D341Med (cell line): ENCODE results near the gene SAP130.
A peak's percentile ranks its signal among the peaks of the same experiment; 100 is the strongest.

Source experiments
- DNase-seq: peaks from one replicate; pipeline ENCODE4 v3.0.0; 2012; ENCODE audit warnings: low spot score

Gene SAP130

DNA sequence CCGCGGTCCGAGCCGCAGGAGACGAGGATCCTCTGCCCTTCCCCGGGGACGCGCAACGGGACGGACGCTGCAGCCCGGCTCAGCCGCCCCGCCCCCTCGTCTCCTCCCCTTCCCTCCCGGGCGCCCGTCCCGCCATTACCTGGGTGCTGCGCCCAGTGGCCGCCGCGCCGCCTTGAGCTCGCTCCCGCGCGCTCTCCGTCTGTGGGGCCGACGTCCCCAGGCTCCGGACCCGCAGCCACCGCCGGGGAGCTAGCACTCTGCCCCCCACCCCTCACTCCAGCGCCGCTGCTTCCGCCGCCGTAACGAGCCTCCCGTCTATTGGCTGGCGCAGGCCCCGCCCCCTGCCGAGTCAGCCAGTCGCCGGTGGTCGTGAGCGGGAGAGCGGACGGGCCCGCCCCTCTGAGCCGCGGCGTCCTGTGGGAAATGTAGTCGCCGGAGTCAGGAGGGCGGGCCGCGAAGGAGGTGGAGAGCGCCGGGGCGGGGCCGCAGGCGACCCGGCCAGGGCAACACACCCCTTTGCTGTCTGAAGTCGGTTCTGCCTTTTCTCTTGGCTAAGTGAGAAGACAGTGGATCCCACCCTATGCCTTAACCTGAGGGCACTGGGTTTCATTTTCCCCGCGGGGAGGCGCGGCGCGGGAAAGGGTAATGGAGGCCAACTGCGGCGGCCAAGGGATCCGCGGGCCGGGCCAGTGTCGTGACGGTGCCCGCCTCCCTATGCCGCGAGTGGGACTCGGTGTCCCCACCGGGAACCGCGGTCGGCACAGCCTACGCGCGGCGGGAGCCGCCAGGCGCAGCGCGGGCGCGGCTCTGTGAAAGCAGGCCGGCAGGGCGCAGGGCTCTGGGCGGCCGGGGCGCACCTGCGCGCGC, at the start of gene SAP130:
TSS of gene SAP130 (minus strand) at position 259 of the 867 bp plus-strand sequence. CDS start 1,767 bp downstream, outside the sequence.
- DNase-seq: peak; percentile 95

DNA sequence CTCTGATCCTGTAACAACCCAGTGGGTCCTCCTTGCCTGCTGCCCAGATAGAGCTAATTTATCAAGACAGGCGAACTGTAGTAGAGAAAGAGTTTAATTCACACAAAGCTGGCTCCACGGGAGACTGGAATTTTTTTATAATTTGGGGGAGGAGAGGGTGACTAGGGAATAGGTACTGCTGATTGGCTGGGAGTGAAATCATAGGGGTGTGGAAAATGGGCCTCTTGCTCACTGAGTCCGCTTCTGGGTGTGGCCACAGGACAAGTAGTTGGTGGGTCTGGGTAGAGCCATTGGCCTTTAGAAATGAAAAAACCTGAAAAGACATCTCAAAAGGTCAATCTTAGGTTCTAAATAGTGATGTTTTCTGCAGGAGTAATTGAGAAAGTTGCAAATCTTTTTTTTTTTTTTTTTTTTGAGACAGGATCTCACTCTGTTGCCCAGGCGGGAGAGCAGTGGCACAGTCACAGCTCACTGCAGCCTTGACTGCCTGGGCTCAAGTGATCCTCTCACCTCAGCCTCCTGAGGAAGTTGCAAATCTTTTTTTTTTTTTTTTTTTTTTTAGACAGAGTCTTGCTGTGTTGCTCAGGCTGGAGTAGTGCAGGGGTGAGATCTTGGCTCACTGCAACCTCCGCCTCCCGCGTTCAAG, 48.7 kb upstream of the SAP130 start:
- DNase-seq: no peak

DNA sequence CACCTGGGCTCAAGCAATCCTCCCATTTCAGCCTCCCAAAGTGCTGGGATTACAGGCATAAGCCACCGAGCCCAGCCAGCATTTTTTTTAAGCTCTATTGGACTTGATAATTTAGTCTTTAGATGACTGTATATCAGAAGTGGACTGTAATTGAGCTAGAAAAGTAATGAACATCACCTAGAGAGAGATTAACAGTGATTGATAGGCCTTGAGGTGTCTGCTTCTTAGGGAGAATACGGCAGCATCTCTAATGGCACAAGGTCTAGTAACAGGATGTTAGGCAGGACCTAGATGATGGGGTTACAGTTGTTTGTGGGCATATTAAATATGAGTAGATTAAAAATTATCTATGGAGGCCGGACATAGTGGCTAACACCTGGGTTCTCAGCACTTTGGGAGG, 45.4 kb upstream of the SAP130 start:
- DNase-seq: no peak

DNA sequence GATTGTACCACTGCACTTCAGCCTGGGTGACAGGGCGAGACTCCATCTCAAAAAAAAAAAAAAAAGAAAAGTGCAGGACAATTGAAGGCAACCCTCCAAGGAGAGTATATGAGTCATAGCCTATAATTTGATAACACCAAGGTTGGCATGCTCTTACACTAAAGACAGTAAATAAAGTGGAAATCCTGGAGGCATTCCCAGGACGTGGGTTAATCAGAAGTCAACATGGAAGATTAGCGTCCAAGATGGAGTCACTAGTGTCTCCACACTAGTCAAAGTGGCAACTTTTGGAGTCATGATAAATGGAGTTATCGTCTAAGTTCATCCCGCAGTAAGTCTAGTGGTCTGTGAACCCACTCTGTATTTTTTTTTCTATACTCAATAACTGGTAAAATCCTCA, 41.9 kb upstream of the SAP130 start:
- no peak for DNase-seq

DNA sequence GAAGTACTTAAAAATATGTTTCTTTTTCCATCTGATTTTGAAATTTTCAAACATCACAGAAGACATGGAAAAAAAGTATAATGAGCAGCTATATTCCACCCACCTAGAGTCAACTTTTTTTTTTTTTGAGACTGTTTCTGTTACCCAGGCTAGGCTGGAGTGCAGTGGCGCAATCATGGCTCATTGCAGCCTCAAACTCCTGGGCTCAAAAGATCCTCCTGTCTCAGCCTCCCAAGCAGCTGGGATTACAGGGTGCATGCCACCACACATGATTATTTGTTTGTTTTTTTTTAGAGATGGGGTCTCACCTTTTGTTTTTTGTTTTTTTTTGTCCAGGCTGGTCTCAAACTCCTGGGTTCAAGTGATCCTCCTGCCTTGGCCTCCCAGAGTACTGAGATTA, 36.5 kb upstream of the SAP130 start:
- DNase-seq: no peak

DNA sequence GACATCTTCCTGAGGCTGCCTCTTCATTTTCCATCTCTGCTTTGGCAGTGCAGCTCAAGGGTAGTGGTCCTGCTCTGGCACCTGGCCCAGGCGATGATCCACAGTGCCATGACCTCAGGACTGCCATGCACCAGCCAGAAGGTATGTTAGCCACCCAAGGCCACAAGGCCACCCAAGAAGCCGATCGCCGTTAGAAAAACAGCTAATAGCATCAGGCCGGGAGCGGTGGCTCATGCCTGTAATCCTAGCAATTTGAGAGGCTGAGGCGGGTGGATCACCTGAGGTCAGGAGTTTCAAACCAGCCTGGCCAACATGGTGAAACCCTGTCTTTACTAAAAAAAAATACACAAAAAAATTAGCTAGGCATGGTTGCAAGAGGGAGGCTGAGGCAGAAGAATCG, 34.7 kb upstream of the SAP130 start:
- no peak for DNase-seq

DNA sequence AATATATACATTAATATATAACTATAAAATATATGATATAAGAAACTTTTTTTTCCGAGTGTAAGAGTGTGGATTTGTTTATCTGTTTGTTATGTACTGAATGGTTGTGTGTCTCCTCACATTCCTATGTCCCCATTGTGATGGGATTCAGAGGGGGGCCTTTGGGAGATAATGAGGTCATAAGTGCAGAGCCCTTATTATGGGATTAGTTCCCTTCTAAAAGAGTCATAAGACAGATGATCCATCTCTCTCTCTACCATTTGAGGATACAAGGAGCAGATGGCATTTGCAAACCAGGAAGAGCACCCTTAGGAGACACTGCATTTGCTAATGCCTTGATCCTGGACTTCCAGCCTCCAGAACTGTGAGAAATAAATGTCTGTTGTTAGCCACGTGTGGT, 30.3 kb upstream of the SAP130 start:
- peak; percentile 71 for DNase-seq

DNA sequence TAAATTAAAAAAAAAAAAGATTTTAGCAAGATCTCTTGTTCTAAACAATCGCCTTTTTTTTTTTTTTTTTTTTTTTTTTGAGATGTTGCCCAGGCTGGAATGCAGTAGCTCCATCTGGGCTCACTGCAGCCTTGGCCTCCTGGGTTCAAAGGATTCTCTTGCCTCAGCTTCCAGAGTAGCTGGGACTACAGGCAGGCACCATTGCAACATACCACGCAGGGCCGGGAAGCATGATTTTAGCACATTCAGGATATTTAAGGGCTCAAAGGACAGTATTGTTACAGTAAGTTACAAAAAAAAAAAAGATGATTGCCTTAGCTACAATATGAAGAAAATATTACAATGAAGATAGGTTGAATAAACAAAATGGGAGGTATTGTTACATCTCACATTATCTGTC, 29.5 kb upstream of the SAP130 start:
- no peak for DNase-seq

DNA sequence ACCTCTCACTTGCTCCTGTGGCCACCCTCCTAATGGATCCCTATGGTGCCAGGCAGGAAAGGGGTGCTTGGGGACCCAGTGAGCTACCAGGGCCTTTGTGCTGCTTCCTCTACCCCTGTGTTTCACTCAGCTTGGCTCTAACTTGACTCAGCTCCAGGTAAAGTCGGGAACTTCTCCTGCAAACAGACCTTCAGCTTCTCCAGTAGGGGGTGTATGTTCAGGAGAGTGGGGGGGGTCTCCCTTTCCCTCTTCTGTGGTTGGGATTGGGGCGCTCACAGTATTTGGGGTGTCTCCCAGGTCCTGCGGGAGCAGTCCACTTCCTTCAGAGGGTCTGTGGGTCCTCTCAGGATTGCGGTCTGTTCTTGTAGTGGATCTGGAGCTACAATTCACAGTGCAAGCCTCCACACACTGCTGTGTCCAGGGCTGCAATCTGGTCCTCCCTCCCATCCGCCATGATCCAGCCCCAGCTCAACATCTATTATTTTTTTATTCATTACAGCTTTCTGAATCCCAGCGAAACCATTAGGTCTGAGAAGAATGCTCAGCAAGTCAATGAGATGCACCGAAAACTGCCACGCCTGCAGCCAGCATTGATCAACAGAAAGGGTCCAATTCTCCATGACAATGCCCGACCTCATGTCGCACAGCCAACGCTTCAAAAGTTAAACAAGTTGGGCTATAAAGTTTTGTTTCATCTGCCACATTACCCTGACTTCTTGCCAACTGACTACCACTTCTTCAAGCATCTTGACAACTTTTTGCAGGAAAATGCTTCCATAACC, 26.4 kb upstream of the SAP130 start:
- no peak for DNase-seq

DNA sequence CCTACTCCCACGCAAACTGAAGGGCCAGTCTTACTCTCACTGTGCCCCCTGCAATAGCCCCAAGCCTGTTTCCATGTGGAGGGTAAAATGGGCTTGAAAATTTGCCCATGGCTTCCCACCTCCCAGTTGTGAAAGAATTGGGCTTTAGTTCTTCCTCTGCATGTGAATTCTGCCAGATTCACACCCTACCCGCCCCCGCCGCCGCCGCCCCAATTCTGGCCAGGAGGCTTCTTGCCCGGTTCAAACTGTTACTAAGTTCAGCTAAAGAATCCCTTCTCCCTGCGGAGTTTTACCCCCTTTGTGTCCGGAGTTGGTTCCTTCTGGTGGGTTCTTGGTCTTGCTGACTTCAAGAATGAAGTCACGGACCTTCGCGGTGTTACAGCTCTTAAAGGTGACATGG, 25.5 kb upstream of the SAP130 start:
- no peak for DNase-seq

DNA sequence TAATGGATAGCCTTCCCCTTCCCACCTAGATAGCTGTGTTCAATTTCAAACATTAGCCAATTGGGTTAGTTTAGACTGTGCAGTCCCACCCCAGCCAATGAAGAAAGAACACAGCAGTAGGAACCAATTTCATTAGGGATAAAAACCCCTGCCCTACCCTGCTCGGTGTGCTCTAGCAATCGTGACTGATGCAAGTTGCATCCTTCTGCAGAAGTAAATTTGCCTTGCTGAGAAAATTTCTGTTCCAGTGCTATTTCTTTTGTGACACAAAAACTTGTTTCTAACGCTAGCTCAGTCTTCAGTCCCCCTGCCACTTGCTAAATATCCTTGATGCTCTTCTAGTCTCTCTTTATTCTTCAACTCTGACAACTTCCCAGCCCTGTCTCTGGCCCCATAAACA, 15.2 kb upstream of the SAP130 start:
- no peak for DNase-seq

DNA sequence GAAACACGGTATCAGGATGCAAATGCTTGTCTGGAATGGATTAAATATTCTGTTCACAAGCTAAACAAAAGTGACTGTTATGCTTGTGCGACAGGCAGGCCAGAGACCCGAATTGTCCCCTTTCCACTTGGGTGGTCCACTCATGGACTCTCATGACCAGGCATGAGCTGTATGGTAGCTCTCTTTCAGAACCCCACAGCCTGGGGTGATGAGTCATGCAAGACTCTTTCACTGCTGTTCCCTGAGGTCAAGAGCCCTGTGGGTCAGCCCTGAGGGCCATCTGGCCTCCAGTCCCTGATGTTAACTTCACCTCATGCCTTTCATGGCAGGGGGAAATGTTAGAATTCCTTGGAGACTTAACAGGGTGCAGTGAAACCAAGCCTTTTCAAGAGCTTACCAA, 13.7 kb upstream of the SAP130 start:
- no peak for DNase-seq

DNA sequence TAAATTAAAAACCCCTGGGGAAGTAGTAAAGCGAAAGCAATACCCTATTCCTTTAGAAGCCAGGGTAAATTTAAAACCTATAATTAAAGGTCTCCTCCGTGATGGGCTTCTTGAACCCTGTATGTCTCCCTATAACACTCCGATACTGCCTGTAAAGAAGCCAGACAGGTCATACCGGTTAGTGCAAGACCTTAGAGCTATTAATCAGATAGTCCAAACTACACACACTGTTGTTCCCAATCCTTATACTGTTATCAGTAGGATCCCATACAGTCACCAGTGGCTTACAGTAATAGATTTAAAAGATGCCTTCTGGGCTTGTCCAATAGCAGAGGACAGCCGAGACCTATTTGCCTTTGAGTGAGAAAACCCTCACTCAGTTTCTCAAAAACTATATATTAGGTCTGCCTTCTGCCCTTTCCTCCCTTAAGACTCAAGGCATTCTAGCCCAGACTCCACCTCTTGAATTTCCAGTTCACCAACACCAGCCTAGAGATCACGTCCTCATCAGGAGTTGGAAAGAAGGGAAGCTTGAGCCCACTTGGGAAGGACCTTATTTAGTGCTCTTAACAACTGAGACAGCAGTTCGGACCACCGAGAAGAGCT, 12.4 kb upstream of the SAP130 start:
- no peak for DNase-seq

DNA sequence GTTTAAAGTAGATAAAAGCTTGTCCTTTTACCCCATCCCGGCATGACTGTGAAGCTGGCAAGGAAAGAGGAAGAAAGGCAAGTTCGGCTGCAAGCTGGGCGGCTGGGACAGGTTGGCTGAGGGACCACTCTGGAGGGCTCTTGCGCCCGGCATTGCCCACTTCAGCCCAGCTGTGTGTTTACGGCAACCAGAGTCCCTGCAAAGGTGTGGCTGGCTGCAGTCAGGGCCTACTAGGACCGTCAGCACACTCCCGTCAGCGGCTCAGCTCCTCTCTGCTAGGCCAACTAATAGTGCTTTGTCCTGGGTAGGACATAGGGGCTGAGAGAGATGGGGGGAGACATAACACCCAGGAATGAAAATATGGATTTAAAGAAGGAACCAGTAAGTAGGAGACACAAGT, 11.7 kb upstream of the SAP130 start:
- no peak for DNase-seq

DNA sequence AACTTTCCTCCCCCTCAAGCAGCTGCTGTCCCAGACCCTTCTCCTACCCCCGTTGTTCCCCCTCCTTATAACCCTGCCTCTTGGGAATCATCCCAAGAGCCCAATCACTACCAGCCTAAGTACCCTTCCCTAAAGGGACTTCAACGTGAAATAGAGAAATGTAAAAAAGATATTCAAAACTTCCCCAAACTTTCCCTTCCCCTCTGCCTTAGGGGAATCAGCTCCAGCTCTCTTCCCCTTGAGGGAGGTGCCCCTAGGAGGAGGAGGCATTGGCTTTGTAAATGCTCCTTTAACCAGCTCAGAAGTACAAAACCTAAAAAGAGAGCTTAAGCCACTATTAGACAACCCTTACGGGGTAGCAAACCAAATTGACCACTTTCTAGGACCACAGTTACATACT, 10.6 kb upstream of the SAP130 start:
- DNase-seq: no peak

DNA sequence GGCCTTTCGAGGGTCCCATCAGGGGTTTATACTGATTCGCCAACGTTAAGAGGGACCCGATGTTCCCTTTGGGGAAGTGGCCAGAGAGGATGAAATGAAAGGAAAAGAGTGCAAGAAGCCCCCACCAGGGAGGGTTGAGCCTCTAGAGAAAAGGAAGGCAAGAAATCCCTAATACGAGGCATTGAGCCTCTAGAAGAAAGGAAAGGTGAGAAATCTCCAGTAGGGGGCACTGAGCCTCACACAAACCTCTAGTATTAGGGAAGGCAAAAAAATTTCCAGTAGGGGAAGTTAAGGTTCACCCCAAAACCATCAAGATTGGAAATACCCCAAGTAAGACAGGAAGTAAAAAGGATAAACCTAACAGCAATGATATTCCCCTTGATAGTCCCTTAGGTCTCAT, 9.8 kb upstream of the SAP130 start:
- no peak for DNase-seq

DNA sequence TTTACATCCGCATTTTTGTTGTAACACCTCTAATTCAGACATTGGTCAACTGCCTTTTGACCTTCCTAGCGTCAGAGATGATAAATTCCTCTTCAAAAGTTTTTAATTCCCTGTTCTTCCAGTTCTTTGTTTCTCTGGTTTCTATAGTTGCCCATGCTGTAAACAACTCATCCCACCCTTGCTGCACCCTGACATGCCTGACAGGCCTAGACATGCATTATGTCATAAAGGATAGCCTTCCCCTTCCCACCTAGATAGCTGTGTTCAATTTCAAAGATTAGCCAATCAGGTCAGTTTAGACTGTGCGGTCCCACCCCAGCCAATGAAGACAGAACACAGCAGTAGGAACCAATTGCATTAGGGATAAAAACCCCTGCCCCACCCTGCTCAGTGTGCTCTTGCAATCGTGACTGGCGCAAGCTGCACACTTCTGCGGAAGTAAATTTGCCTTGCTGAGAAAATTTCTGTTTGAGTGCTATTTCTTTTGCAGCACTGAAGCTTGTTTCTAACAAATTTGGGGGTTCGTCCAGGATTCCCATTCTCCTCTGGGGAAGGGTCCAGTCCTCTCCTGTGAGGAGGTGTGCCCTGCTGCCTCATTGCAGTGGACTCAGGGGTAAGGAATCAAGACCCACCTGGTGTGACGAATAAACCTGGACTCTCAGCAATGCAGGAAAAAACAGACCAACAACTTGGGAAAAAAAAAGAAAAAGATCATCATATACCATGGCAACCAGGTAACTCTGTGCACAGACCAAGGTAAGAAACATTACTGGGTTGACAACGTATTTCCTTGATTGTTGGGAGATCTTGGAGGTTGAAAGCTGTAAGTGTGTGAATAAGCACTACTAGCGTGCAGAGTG, 9.1 kb upstream of the SAP130 start:
- no peak for DNase-seq

DNA sequence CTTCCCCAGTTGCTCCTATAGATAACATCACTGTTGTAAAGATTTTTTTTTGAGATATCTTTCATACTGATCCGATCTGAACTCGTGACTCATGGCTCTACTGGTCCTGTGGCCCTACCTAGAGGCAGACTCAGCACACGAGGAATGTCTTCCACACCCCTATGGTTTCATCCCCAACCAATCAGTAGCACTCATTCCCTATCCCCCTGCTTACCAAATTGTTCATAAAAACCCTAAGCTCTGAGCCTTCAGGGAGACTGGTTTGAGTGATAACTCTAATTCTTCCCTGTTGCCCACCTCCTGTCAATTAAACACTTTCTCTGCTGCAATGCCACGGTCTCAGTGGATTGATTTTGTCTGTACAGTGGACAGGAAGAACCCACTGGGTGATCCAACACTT, 4.2 kb upstream of the SAP130 start:
- no peak for DNase-seq

DNA sequence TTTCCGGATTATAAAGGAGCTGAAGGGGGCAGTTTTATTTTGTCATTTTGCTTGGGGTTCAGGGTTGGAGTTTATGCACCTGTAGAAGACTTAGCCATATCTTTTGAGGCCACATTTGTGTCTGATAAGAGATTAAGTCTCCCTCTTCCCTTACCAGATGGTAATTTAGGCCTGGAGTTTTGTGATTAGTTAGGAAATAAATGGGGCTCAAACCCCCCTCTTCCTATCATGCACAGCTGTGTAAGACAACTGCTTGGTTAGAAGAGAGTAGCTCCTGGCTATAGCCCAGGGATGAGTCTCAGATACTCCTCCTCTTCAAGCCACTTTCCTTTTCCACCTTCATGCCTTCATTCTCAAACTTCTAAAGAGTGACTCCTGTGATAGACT, 802 bp upstream of the SAP130 start:
- no peak for DNase-seq

DNA sequence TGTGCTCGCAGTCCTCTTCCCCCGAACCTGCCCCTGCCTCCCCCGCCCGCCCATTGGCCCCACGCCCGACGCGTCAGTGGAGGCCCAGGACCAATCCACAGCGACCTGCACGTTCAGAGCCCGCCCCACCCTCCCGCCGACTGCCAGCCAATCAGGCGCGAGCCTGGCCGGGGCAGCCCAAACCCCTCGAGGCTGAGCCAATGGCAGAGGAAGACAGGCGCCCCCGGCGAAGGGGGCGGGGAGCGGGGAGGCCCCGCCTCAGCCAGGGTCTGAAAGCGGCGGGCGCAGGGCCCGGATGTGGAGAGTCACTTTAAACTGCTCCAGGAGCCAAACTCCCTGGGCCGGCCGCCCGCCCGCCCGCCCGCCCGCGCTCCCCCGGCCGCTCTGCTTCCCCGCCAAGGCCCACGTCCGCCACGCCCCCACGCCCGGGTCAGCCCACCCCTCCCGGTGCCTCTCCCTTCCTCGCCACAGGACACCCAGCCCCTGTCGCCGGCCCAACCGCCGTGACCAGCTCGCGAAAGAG, 520 bp downstream of the SAP130 start:
- peak; percentile 98 for DNase-seq
